ENCODE measurements around the gene A4GALT. TPM values are rescaled to one million over a fixed set of nuclear protein-coding genes. Genes with fewer than 3 reads are reported as not detected.

A4GALT gene
- total and polyA plus RNA-seq, 2 donors (not counting 1 experiment from before 2014, with no cell fraction given), result 6.8 to 16.2 TPM

DNA sequence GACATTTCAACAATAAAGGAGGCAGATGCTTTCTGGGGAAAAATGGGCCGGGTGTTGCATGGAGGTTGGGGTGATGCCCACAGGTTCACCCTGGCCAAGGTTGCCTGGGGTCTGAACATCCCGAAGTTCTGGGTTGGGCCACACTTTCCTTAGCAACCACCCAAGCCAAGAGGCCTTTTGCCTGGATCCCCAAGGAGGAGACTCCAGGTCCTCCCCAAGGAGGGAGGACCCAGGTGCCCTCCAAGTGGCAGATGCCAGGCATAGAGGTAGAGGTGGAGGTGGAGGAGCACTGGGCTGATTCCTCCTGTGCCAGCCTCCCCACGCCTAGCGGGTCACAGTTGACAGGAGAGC lies 72.7 kb downstream of the A4GALT start:
- peak overlapping the region; percentile 96 for H3K9ac ChIP-seq (ENCODE audit: insufficient read depth, low read length)
- no peaks in the 10 kb centered on the region for H3K27me3 ChIP-seq (ENCODE audit: control insufficient read depth, insufficient read depth, low read length)
- H4K20me1 ChIP-seq (ENCODE audit: control insufficient read depth, extremely low read depth, insufficient read depth, low read length), result no peaks in the 10 kb centered on the region
- no peak for DNase-seq (ENCODE audit: low read depth in 2 of 2)
- peaks cover 32% of the 10 kb centered on the region for H3K4me1 ChIP-seq (ENCODE audit: control insufficient read depth, extremely low read depth, insufficient read depth, low read length)
- peaks cover 58% of the 10 kb centered on the region for H3K79me2 ChIP-seq (ENCODE audit: control insufficient read depth, insufficient read depth, low read length)
- peak overlapping the region; percentile 94 for H3K27ac ChIP-seq (ENCODE audit: insufficient read depth, low read length)
- H2AFZ ChIP-seq (ENCODE audit: low read length), result no peak overlapping the region
- H3K9me3 ChIP-seq (ENCODE audit: control insufficient read depth, insufficient read depth, low read depth, low read length), result no peaks in the 10 kb centered on the region
- H3K36me3 ChIP-seq (ENCODE audit: control insufficient read depth, insufficient read depth, low read length), result no peaks in the 10 kb centered on the region
- peak overlapping the region; percentile 94 for H3K4me2 ChIP-seq (ENCODE audit: extremely low read depth, insufficient read depth, low read length)
- TF ChIP-seq EZH2 (IDR thresholded peaks at IDR 0.05; ENCODE audit: low read length, missing control alignments), result no peak
- no peak for TF ChIP-seq CTCF (conservative IDR thresholded peaks at IDR 0.05 in 1 of 2, IDR thresholded peaks at IDR 0.05 in 1 of 2; ENCODE audit: low read depth in 1 of 2, low read length in 2 of 2)
- H3K4me3 ChIP-seq (replicated peaks in 1 of 4; ENCODE audit: control extremely low read depth in 1 of 4, insufficient read depth in 1 of 4, low read depth in 3 of 4, low read length in 4 of 4), result peak overlapping the region; percentile 81 to 98 (median 94)

- no peak overlapping the region for H2AFZ ChIP-seq (ENCODE audit: low read length)
- no peaks in the 10 kb centered on the region for H3K27me3 ChIP-seq (ENCODE audit: control insufficient read depth, insufficient read depth, low read length)
- peaks cover 32% of the 10 kb centered on the region for H3K4me1 ChIP-seq (ENCODE audit: control insufficient read depth, extremely low read depth, insufficient read depth, low read length)
- H3K4me2 ChIP-seq (ENCODE audit: extremely low read depth, insufficient read depth, low read length), result peak overlapping the region; percentile 60
- no peaks in the 10 kb centered on the region for H3K9me3 ChIP-seq (ENCODE audit: control insufficient read depth, insufficient read depth, low read depth, low read length)
- no peak overlapping the region for H3K9ac ChIP-seq (ENCODE audit: insufficient read depth, low read length)
- H3K4me3 ChIP-seq (replicated peaks in 1 of 4; ENCODE audit: control extremely low read depth in 1 of 4, insufficient read depth in 1 of 4, low read depth in 3 of 4, low read length in 4 of 4), result peak overlapping the region in 1 of 4 experiments; percentile 42
- H3K36me3 ChIP-seq (ENCODE audit: control insufficient read depth, insufficient read depth, low read length), result no peaks in the 10 kb centered on the region
- DNase-seq (ENCODE audit: low read depth in 2 of 2), result peak in 1 of 2 donors; percentile 35
- H3K79me2 ChIP-seq (ENCODE audit: control insufficient read depth, insufficient read depth, low read length), result peaks cover 68% of the 10 kb centered on the region
- H4K20me1 ChIP-seq (ENCODE audit: control insufficient read depth, extremely low read depth, insufficient read depth, low read length), result no peaks in the 10 kb centered on the region
- TF ChIP-seq EZH2 (IDR thresholded peaks at IDR 0.05; ENCODE audit: low read length, missing control alignments), result no peak
- TF ChIP-seq CTCF (conservative IDR thresholded peaks at IDR 0.05 in 1 of 2, IDR thresholded peaks at IDR 0.05 in 1 of 2; ENCODE audit: low read depth in 1 of 2, low read length in 2 of 2), result no peak
- H3K27ac ChIP-seq (ENCODE audit: insufficient read depth, low read length), result no peak overlapping the region
Measured at GRCh38 chr22:42646569-42647525, 73.8 kb downstream of the A4GALT start.

DNA sequence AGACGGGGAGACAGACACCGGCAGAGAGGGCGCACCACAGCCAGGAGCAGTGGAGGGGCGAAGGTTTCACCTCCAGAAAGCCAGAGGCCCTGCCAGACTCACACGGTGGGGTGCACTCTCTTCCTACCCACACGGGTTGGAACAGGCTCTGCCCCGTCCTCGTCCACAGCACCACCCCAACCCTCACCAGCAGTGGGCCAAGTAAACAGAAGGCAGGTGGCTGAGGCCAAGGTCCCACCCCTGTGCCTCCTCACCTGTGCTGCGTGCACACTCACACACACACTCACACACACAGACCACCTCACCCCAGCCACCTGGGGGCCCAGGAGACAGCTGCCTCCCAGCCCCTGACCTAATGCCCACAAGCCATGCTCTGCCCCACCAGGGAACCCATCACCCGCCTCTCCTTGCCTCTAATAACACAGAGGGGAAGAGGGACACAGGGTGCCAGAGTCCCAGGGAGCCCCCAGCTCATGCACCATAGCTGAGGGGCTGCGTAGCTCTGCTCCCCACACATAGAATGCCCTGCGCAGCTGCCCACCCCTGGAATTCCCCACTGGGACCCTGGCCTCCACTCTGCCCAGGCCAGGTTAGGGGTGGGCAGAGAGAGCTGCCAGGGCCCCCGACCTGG lies 74.6 kb downstream of the A4GALT start:
- no peaks in the 10 kb centered on the region for H3K36me3 ChIP-seq (ENCODE audit: control insufficient read depth, insufficient read depth, low read length)
- peaks cover 32% of the 10 kb centered on the region for H3K4me1 ChIP-seq (ENCODE audit: control insufficient read depth, extremely low read depth, insufficient read depth, low read length)
- TF ChIP-seq EZH2 (IDR thresholded peaks at IDR 0.05; ENCODE audit: low read length, missing control alignments) (no peak), CTCF (conservative IDR thresholded peaks at IDR 0.05 in 1 of 2, IDR thresholded peaks at IDR 0.05 in 1 of 2; ENCODE audit: low read depth in 1 of 2, low read length in 2 of 2) (no peak)
- peaks cover 74% of the 10 kb centered on the region for H3K79me2 ChIP-seq (ENCODE audit: control insufficient read depth, insufficient read depth, low read length)
- H3K9me3 ChIP-seq (ENCODE audit: control insufficient read depth, insufficient read depth, low read depth, low read length), result no peaks in the 10 kb centered on the region
- H3K4me3 ChIP-seq (replicated peaks in 1 of 4; ENCODE audit: control extremely low read depth in 1 of 4, insufficient read depth in 1 of 4, low read depth in 3 of 4, low read length in 4 of 4), result peak overlapping the region in 1 of 4 experiments; percentile 42
- H3K4me2 ChIP-seq (ENCODE audit: extremely low read depth, insufficient read depth, low read length), result peak overlapping the region; percentile 60
- no peaks in the 10 kb centered on the region for H4K20me1 ChIP-seq (ENCODE audit: control insufficient read depth, extremely low read depth, insufficient read depth, low read length)
- DNase-seq (ENCODE audit: low read depth in 2 of 2), result no peak
- peak overlapping the region; percentile 37 for H3K9ac ChIP-seq (ENCODE audit: insufficient read depth, low read length)
- peak overlapping the region; percentile 43 for H3K27ac ChIP-seq (ENCODE audit: insufficient read depth, low read length)
- no peak overlapping the region for H2AFZ ChIP-seq (ENCODE audit: low read length)
- no peaks in the 10 kb centered on the region for H3K27me3 ChIP-seq (ENCODE audit: control insufficient read depth, insufficient read depth, low read length)

Measured in fibroblast of lung (primary cell).